ENCODE data around the gene PTPRN2. TPM values are rescaled to one million over a fixed set of nuclear protein-coding genes. Genes with fewer than 3 reads are reported as not detected.
A peak's percentile ranks its signal among the peaks of the same experiment; 100 is the strongest.

PTPRN2 gene
- total and polyA plus RNA-seq, 9 of the 15 experiments (the other 6 are each of a cell fraction or from before 2014, with no cell fraction given), result not detected

DNA sequence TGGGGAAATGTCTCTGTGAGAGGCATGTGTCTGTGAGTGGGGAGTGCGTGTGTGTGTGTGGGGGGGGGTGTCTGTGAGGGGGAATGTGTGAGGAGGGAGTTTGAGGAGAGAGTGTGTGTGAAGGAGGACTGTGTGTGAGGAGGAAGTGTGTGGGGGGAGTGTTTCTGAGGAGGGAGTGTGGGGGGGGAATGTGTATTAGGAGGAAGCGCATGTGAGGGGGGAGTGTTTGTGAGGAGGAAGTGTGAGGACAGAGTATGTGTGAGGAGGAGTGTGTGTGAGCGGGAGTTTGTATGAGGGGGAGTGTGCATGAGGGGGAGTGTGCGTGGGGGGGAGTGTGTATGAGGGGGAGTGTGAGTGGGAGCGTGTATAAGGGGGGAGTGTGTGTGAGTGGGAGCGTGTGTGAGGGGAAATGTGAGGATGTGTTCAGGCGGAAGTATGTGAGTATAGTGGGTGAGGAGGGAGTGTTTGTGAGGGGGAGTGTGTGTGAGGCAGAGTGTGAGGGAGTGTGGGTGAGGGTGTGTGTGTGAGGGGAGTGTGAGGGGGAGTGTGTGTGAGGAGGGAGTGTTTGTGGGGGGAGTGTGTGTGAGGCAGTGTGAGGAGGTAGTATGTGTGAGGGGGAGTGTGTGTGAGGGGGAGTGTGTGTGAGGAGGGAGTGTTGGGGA lies 21.8 kb upstream of the PTPRN2 start (continued):
- TF ChIP-seq ZKSCAN8 (CRISPR knock-in tag; IDR thresholded peaks at IDR 0.05) (no peak), ZNF23 (CRISPR knock-in tag; IDR thresholded peaks at IDR 0.05) (no peak), TRIM24 (IDR thresholded peaks at IDR 0.05) (0 out of 4 replicates have a peak, but pooled peaks of 1 of the 2 experiments have one; percentile 26)
- TF ChIP-seq, protein P1, sequence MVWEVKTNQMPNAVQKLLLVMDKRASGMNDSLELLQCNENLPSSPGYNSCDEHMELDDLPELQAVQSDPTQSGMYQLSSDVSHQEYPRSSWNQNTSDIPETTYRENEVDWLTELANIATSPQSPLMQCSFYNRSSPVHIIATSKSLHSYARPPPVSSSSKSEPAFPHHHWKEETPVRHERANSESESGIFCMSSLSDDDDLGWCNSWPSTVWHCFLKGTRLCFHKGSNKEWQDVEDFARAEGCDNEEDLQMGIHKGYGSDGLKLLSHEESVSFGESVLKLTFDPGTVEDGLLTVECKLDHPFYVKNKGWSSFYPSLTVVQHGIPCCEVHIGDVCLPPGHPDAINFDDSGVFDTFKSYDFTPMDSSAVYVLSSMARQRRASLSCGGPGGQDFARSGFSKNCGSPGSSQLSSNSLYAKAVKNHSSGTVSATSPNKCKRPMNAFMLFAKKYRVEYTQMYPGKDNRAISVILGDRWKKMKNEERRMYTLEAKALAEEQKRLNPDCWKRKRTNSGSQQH (CRISPR knock-in tag; IDR thresholded peaks at IDR 0.05), result 0 out of 2 replicates have a peak, but pooled peaks have one; percentile 11

DNA sequence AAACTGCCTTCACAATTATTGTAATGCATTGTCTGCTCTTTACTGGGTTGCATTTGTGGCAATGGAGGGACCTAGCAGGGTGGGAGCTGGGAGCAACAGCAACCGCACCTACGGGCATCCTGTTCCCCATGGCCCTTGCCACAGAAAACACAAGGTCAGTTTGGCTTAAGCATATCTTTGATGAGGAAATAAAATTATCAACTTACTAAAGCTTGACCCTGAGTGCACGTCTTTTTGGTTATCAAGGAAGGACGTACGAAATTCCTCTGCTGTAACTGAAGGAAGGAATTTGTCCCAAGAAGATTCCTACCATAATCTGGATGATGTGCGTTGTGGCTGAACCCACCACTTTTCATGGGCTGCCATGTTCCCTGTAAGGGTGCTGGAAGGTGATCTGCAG lies 19.9 kb upstream of the PTPRN2 start:
- H3K4me3 ChIP-seq, result no peak overlapping the region
- H3K9me1 ChIP-seq (ENCODE audit: control insufficient read depth, insufficient read depth, low read length), result no peaks in the 10 kb centered on the region
- H2AFZ ChIP-seq (ENCODE audit: low read depth, low read length), result no peak overlapping the region
- H3K9ac ChIP-seq (ENCODE audit: insufficient read depth in 1 of 2, low read depth in 2 of 2, low read length in 2 of 2), result no peak overlapping the region
- H3K79me2 ChIP-seq (ENCODE audit: control insufficient read depth, insufficient read depth, low read length), result no peaks in the 10 kb centered on the region
- ChIA-PET CTCF (ENCODE audit: low intra/inter-chr PET ratio) (no interaction called here), POLR2A (interaction anchor here (0.5 to 2.6 kb wide), 4 partner anchors 10 to 216 kb away, joined by 3 to 10 read pairs (median 3); no protein-coding TSS in a partner anchor)
- H3K36me3 ChIP-seq (ENCODE audit: control insufficient read depth, insufficient read depth, low read length), result peaks cover 58% of the 10 kb centered on the region; the same call in 2 of the 3 replicates
- DNase-seq (ENCODE audit: extremely low read depth in 1 of 4, low spot score in 3 of 4) (no peak), FAIRE-seq (no peak), ATAC-seq (no peak)
- H3K9me3 ChIP-seq (replicated peaks; ENCODE audit: control insufficient read depth, insufficient read depth, low read depth, low read length), result no peaks in the 10 kb centered on the region
- in situ Hi-C loops (cut with MboI), result no loop called here
- no peaks in the 10 kb centered on the region for H3K27me3 ChIP-seq (ENCODE audit: control insufficient read depth in 2 of 2, insufficient read depth in 2 of 2, low read length in 2 of 2)
- no peak overlapping the region for H3K27ac ChIP-seq (ENCODE audit: extremely low read depth, low read depth, low read length)
- intact Hi-C loops (cut with micrococcal nuclease), result no loop called here
- no peaks in the 10 kb centered on the region for H4K20me1 ChIP-seq (replicated peaks; ENCODE audit: control insufficient read depth, insufficient read depth, low read length)
- WGBS (ENCODE audit: insufficient coverage, low coverage, missing lambda C conversion rate), result 92% methylated on average over 6 of the region's 6 CpGs
- H3K4me2 ChIP-seq (ENCODE audit: insufficient read depth, low read length), result no peak overlapping the region
- BruUV-seq (replicated peaks), result no TSS peak
- H3K4me1 ChIP-seq (replicated peaks in 1 of 2; ENCODE audit: control insufficient read depth in 2 of 2, insufficient read depth in 2 of 2, low read length in 2 of 2), result peaks cover 0 to 6% of the 10 kb centered on the region in 2 experiments; a peak in 1 of 5 replicates
- TF ChIP-seq, protein P2, sequence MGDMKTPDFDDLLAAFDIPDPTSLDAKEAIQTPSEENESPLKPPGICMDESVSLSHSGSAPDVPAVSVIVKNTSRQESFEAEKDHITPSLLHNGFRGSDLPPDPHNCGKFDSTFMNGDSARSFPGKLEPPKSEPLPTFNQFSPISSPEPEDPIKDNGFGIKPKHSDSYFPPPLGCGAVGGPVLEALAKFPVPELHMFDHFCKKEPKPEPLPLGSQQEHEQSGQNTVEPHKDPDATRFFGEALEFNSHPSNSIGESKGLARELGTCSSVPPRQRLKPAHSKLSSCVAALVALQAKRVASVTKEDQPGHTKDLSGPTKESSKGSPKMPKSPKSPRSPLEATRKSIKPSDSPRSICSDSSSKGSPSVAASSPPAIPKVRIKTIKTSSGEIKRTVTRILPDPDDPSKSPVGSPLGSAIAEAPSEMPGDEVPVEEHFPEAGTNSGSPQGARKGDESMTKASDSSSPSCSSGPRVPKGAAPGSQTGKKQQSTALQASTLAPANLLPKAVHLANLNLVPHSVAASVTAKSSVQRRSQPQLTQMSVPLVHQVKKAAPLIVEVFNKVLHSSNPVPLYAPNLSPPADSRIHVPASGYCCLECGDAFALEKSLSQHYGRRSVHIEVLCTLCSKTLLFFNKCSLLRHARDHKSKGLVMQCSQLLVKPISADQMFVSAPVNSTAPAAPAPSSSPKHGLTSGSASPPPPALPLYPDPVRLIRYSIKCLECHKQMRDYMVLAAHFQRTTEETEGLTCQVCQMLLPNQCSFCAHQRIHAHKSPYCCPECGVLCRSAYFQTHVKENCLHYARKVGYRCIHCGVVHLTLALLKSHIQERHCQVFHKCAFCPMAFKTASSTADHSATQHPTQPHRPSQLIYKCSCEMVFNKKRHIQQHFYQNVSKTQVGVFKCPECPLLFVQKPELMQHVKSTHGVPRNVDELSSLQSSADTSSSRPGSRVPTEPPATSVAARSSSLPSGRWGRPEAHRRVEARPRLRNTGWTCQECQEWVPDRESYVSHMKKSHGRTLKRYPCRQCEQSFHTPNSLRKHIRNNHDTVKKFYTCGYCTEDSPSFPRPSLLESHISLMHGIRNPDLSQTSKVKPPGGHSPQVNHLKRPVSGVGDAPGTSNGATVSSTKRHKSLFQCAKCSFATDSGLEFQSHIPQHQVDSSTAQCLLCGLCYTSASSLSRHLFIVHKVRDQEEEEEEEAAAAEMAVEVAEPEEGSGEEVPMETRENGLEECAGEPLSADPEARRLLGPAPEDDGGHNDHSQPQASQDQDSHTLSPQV (IDR thresholded peaks at IDR 0.05), result no peak
- TF ChIP-seq, protein P3, sequence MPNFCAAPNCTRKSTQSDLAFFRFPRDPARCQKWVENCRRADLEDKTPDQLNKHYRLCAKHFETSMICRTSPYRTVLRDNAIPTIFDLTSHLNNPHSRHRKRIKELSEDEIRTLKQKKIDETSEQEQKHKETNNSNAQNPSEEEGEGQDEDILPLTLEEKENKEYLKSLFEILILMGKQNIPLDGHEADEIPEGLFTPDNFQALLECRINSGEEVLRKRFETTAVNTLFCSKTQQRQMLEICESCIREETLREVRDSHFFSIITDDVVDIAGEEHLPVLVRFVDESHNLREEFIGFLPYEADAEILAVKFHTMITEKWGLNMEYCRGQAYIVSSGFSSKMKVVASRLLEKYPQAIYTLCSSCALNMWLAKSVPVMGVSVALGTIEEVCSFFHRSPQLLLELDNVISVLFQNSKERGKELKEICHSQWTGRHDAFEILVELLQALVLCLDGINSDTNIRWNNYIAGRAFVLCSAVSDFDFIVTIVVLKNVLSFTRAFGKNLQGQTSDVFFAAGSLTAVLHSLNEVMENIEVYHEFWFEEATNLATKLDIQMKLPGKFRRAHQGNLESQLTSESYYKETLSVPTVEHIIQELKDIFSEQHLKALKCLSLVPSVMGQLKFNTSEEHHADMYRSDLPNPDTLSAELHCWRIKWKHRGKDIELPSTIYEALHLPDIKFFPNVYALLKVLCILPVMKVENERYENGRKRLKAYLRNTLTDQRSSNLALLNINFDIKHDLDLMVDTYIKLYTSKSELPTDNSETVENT (CRISPR knock-in tag; IDR thresholded peaks at IDR 0.05), result no peak
- TF ChIP-seq HNRNPUL1 (IDR thresholded peaks at IDR 0.05; ENCODE audit: low read length) (no peak), ZKSCAN8 (CRISPR knock-in tag; IDR thresholded peaks at IDR 0.05) (no peak), PPARD (CRISPR knock-in tag; IDR thresholded peaks at IDR 0.05) (no peak), SIRT6 (IDR thresholded peaks at IDR 0.05; ENCODE audit: low read depth, low read length) (no peak), MYBL2 (IDR thresholded peaks at IDR 0.05; ENCODE audit: low read depth) (no peak), MYBL2 (CRISPR knock-in tag; IDR thresholded peaks at IDR 0.05; ENCODE audit: borderline replicate concordance) (no peak), TAF15 (IDR thresholded peaks at IDR 0.05; ENCODE audit: low read depth, low read length) (no peak), ZNF224 (CRISPR knock-in tag; IDR thresholded peaks at IDR 0.05) (no peak)
